IMR-90 (cell line): ENCODE results near the gene TYW5. TPM values are rescaled to one million over a fixed set of nuclear protein-coding genes. Genes with fewer than 3 reads are reported as not detected.

Experiments used
- ATAC-seq: fragments of 200-7000 bp; cut with Tn5 transposase; 2 replicates; pipeline ENCODE4 v1.9.1; 2020; ENCODE audit warnings: low read depth, mild to moderate bottlenecking, moderate library complexity
- BruUV-seq: library from RNA; stranded (reverse); fragments of 400-500 nt; replicated peaks from 2 replicates; lab custom pipeline; 2021; lab: Mats Ljungman, UMichigan
- CTCF ChIA-PET: fragments of 300-600 bp; formaldehyde crosslinking; extraction: SDS; loops from one replicate; lab custom pipeline; 2021; ENCODE audit warnings: antibody characterized with exemption; lab: Yijun Ruan, JAX
- POLR2A ChIA-PET: fragments of 300-600 bp; sonication (Branson Sonifier 250); formaldehyde crosslinking; loops from one replicate; lab custom pipeline; 2022; ENCODE audit warnings: antibody characterized with exemption; ENCODE audit not compliant: unreplicated experiment; lab: Charles Lee
- DNase-seq: peaks from one replicate; pipeline ENCODE4 v3.0.0; 2013
- H2AFZ ChIP-seq: replicated peaks from 2 replicates; pipeline ENCODE3; 2013; ENCODE audit warnings: low read length, mild to moderate bottlenecking; ENCODE audit not compliant: poor library complexity
- H2AK5ac ChIP-seq: 2 replicates; pipeline ENCODE4 v1.6.1; 2013; ENCODE audit warnings: low read depth, low read length, inconsistent platforms
- H2AK9ac ChIP-seq: replicated peaks from 2 replicates; pipeline ENCODE3; 2013; ENCODE audit warnings: mild to moderate bottlenecking, low read depth, low read length, moderate library complexity; ENCODE audit not compliant: poor library complexity
- H2BK120ac ChIP-seq: 2 replicates; pipeline ENCODE4 v1.6.1; 2013; ENCODE audit warnings: low read depth, low read length, inconsistent platforms
- H2BK15ac ChIP-seq: 3 replicates; pipeline ENCODE4 v1.6.1; 2013; ENCODE audit warnings: low read depth, low read length, inconsistent platforms
- H2BK20ac ChIP-seq: 2 replicates; pipeline ENCODE4 v1.6.1; 2013; ENCODE audit warnings: low read depth, mild to moderate bottlenecking, inconsistent platforms, low read length, moderate library complexity
- H2BK5ac ChIP-seq: 2 replicates; pipeline ENCODE4 v1.6.1; 2013; ENCODE audit warnings: mild to moderate bottlenecking, low read depth, low read length, inconsistent platforms; ENCODE audit not compliant: poor library complexity, severe bottlenecking
- H3K14ac ChIP-seq: replicated peaks from 2 replicates; pipeline ENCODE4 v1.6.1; 2013; ENCODE audit warnings: low read depth, low read length, inconsistent platforms
- H3K18ac ChIP-seq: 2 replicates; pipeline ENCODE4 v1.6.1; 2013; ENCODE audit warnings: low read depth, low read length, control low read depth
- H3K23ac ChIP-seq: 2 replicates; pipeline ENCODE4 v1.6.1; 2013; ENCODE audit warnings: low read depth, low read length, inconsistent platforms
- H3K27ac ChIP-seq: 2 replicates; pipeline ENCODE4 v1.5.1; 2013; ENCODE audit warnings: mild to moderate bottlenecking, control low read depth, low read length; ENCODE audit not compliant: insufficient read depth
- H3K27me3 ChIP-seq: 2 replicates; pipeline ENCODE4 v1.6.1; 2013; ENCODE audit warnings: low read length; ENCODE audit not compliant: control insufficient read depth, insufficient read depth
- H3K36me3 ChIP-seq: 2 replicates; pipeline ENCODE4 v1.6.1; 2013; ENCODE audit warnings: low read length, mixed read lengths; ENCODE audit not compliant: control insufficient read depth, insufficient read depth
- H3K4ac ChIP-seq: 2 replicates; pipeline ENCODE4 v1.6.1; 2013; ENCODE audit warnings: low read depth, low read length, inconsistent platforms
- H3K4me1 ChIP-seq: 2 replicates; pipeline ENCODE4 v1.6.1; 2013; ENCODE audit warnings: low read length, mixed read lengths; ENCODE audit not compliant: control insufficient read depth, insufficient read depth
- H3K4me2 ChIP-seq: 2 replicates; pipeline ENCODE4 v1.6.1; 2013; ENCODE audit warnings: low read depth, mild to moderate bottlenecking, control low read depth, low read length, moderate library complexity
- H3K4me3 ChIP-seq: 2 replicates; pipeline ENCODE4 v1.5.1; 2013; ENCODE audit warnings: low read depth, mild to moderate bottlenecking, control low read depth, low read length, moderate library complexity; ENCODE audit not compliant: insufficient read depth
- H3K56ac ChIP-seq: 2 replicates; pipeline ENCODE4 v1.6.1; 2013; ENCODE audit warnings: low read length, inconsistent platforms; ENCODE audit not compliant: insufficient read depth; ENCODE audit errors: extremely low read depth
- H3K79me1 ChIP-seq, 2 experiments: 2 replicates each; pipeline ENCODE4 v1.6.1; 2013; ENCODE audit warnings: low read length in 2 of 2, inconsistent platforms in 1 of 2, low read depth in 1 of 2
- H3K9ac ChIP-seq: 2 replicates; pipeline ENCODE4 v1.6.1; 2013; ENCODE audit warnings: low read depth, low read length, control low read depth
- H3K9me1 ChIP-seq: 2 replicates; pipeline ENCODE4 v1.6.1; 2013; ENCODE audit warnings: low read length, inconsistent platforms; ENCODE audit not compliant: insufficient read depth
- H3K9me3 ChIP-seq: 2 replicates; pipeline ENCODE4 v1.6.1; 2013; ENCODE audit warnings: low read length; ENCODE audit not compliant: control insufficient read depth, insufficient read depth
- H4K20me1 ChIP-seq: 2 replicates; pipeline ENCODE4 v1.6.1; 2013; ENCODE audit warnings: low read length, inconsistent platforms; ENCODE audit not compliant: insufficient read depth
- H4K5ac ChIP-seq: 2 replicates; pipeline ENCODE4 v1.6.1; 2013; ENCODE audit warnings: mild to moderate bottlenecking, low read depth, low read length, control low read depth
- H4K8ac ChIP-seq, 2 experiments: 2 replicates each; pipeline ENCODE4 v1.6.1; 2013; ENCODE audit warnings: low read depth in 2 of 2, low read length in 2 of 2, control low read depth in 1 of 2, inconsistent platforms in 1 of 2
- H4K91ac ChIP-seq: 2 replicates; pipeline ENCODE4 v1.6.1; 2013; ENCODE audit warnings: low read depth, low read length, inconsistent platforms; ENCODE audit not compliant: insufficient read depth
- CHD1 ChIP-seq: IDR thresholded peaks from 2 replicates; pipeline ENCODE4 v1.6.1; 2012; ENCODE audit warnings: low read depth, low read length, improper control_type of control experiment
- NFE2L2 ChIP-seq: fragments of 150-350 bp; IDR thresholded peaks from 2 replicates; pipeline ENCODE4 v1.6.1; 2016; ENCODE audit warnings: low read depth, mild to moderate bottlenecking, low read length
- POLR2A ChIP-seq: IDR thresholded peaks from 2 replicates; pipeline ENCODE4 v1.6.1; 2012; ENCODE audit warnings: mild to moderate bottlenecking, low read depth, low read length
- RCOR1 ChIP-seq: IDR thresholded peaks from 2 replicates; pipeline ENCODE4 v1.6.1; 2012; ENCODE audit warnings: mild to moderate bottlenecking, low read length, improper control_type of control experiment; ENCODE audit not compliant: insufficient replicate concordance
- SMC3 ChIP-seq: fragments of 150-350 bp; IDR thresholded peaks from 2 replicates; pipeline ENCODE4 v1.6.1; 2016; ENCODE audit warnings: low read depth, mild to moderate bottlenecking, antibody characterized with exemption, low read length, moderate library complexity
- WGBS, 2 experiments: methylation state at CpG; one replicate each; pipeline versions ENCODE4 v1.1.5 to v1.1.7; 2013; ENCODE audit warnings: missing lambda C conversion rate in 2 of 2; ENCODE audit not compliant: insufficient read length in 1 of 2; ENCODE audit errors: extremely low coverage in 2 of 2; 5-methylcytosine and 5-hydroxymethylcytosine counted together
- dilution Hi-C: fragments of 300-500 bp; cut with HindIII; formaldehyde crosslinking; loops from one replicate; pipeline ENCODE4 v1.14.3; 2018; ENCODE audit warnings: low sequenced_read_pairs; ENCODE audit not compliant: unreplicated experiment
- in situ Hi-C: fragments of 300-500 bp; cut with MboI; formaldehyde crosslinking; loops from 3 replicates; pipeline ENCODE4 v1.14.3; 2019; ENCODE audit warnings: low sequenced_read_pairs, inconsistent platforms, mixed read lengths
- intact Hi-C: fragments of 100-400 bp; cut with micrococcal nuclease; formaldehyde crosslinking; loops from 2 replicates; pipeline ENCODE4 v1.10.0; 2022
- polyA plus RNA-seq, 3 experiments: library from polyadenylated mRNA; depleted of rRNA; stranded (reverse); fragments of >200 nt; gene quantifications; 2 replicates each; pipeline ENCODE4 v1.2.3, GENCODE V29; 2012; ENCODE audit warnings: low replicate concordance in 1 of 3
- total RNA-seq: library from RNA; depleted of rRNA; stranded (reverse); fragments of >200 nt; gene quantifications from 2 replicates; pipeline ENCODE4 v1.2.3, GENCODE V29; 2012
- TF ChIP-seq, protein P1 (sequence below): fragments of 150-350 bp; IDR thresholded peaks from 2 replicates; pipeline ENCODE4 v1.6.1; 2016; ENCODE audit warnings: low read depth, mild to moderate bottlenecking, low read length, moderate library complexity, borderline replicate concordance
- TF ChIP-seq, protein P2 (sequence below): conservative IDR thresholded peaks from 2 replicates; pipeline ENCODE4 v1.5.1; 2012; ENCODE audit warnings: mild to moderate bottlenecking, low read depth, low read length, improper control_type of control experiment
- TF ChIP-seq, protein P3 (sequence below): fragments of 150-350 bp; IDR thresholded peaks from 2 replicates; pipeline ENCODE4 v1.6.1; 2017; ENCODE audit warnings: mild to moderate bottlenecking, antibody characterized with exemption, low read length, low read depth

The TYW5 gene
- total and polyA plus RNA-seq, 2 of the 4 experiments (the other 2 are of a cell fraction): 3.8 to 4.0 TPM

DNA sequence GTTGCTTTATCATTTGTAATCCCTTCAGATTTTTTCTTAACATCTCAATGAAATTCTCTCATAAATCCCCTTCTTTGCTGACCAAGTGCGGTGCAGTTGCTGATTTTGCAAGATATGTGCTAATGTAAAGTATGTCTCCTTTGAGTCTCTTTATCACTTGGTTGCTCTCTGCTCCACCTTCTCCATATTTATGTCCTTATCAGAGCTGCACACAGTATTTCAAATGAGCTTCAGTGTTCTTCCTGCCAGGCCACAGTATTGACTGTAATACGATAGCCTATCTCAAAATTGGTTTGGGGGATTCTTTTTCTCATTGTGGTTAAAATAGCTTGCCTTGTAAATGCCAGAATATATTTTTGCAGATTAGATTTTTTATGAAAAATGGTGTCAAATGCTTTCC lies 32.3 kb upstream of the TYW5 start:
- Histone ChIP-seq H4K8ac (no peak overlapping the region), H3K4me1 (peaks cover 6% of the 10 kb centered on the region; the same call in 1 of the 2 replicates), H3K23ac (no peak overlapping the region), H2BK5ac (no peak overlapping the region), H3K4ac (no peak overlapping the region), H3K14ac (no peak overlapping the region), H3K27ac (no peak overlapping the region), H3K4me3 (no peak overlapping the region), H4K5ac (no peak overlapping the region), H3K18ac (no peak overlapping the region), H3K9me3 (no peaks in the 10 kb centered on the region), H2AFZ (no peak overlapping the region), H3K36me3 (no peaks in the 10 kb centered on the region), H3K4me2 (no peak overlapping the region), H2BK15ac (no peak overlapping the region), H2AK5ac (no peak overlapping the region), H3K9me1 (no peaks in the 10 kb centered on the region), H4K20me1 (no peaks in the 10 kb centered on the region), H4K91ac (no peak overlapping the region), H3K27me3 (no peaks in the 10 kb centered on the region), H2BK20ac (no peak overlapping the region), H2BK120ac (no peak overlapping the region), H2AK9ac (no peak overlapping the region), H3K9ac (no peak overlapping the region), H3K79me1 (no peaks in the 10 kb centered on the region), H3K56ac (no peak overlapping the region)
- ChIA-PET CTCF (no interaction called here), POLR2A (no interaction called here)
- intact Hi-C loops (loop anchor here (10.0 kb wide), 1 partner anchor 167 kb away; no protein-coding TSS in a partner anchor), dilution Hi-C loops (no loop called here), in situ Hi-C loops (loop anchor here (10.0 kb wide), 1 partner anchor 317 kb away; the partner anchor contains the start of gene SPATS2L)
- DNase-seq (no peak), ATAC-seq (no peak)
- no TSS peak for BruUV-seq
- WGBS, 2 experiments: no CpG with 5 or more reads among the region's 2 CpGs
- TF ChIP-seq SMC3 (no peak), POLR2A (no peak), RCOR1 (no peak), CHD1 (no peak), NFE2L2 (no peak)
- TF ChIP-seq, protein P1, sequence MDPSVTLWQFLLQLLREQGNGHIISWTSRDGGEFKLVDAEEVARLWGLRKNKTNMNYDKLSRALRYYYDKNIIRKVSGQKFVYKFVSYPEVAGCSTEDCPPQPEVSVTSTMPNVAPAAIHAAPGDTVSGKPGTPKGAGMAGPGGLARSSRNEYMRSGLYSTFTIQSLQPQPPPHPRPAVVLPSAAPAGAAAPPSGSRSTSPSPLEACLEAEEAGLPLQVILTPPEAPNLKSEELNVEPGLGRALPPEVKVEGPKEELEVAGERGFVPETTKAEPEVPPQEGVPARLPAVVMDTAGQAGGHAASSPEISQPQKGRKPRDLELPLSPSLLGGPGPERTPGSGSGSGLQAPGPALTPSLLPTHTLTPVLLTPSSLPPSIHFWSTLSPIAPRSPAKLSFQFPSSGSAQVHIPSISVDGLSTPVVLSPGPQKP: no peak
- TF ChIP-seq, protein P2, sequence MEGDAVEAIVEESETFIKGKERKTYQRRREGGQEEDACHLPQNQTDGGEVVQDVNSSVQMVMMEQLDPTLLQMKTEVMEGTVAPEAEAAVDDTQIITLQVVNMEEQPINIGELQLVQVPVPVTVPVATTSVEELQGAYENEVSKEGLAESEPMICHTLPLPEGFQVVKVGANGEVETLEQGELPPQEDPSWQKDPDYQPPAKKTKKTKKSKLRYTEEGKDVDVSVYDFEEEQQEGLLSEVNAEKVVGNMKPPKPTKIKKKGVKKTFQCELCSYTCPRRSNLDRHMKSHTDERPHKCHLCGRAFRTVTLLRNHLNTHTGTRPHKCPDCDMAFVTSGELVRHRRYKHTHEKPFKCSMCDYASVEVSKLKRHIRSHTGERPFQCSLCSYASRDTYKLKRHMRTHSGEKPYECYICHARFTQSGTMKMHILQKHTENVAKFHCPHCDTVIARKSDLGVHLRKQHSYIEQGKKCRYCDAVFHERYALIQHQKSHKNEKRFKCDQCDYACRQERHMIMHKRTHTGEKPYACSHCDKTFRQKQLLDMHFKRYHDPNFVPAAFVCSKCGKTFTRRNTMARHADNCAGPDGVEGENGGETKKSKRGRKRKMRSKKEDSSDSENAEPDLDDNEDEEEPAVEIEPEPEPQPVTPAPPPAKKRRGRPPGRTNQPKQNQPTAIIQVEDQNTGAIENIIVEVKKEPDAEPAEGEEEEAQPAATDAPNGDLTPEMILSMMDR: no peak
- TF ChIP-seq, protein P3, sequence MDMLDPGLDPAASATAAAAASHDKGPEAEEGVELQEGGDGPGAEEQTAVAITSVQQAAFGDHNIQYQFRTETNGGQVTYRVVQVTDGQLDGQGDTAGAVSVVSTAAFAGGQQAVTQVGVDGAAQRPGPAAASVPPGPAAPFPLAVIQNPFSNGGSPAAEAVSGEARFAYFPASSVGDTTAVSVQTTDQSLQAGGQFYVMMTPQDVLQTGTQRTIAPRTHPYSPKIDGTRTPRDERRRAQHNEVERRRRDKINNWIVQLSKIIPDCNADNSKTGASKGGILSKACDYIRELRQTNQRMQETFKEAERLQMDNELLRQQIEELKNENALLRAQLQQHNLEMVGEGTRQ: no peak
